K562 (cell line): ENCODE results near the gene BCAN. TPM values are rescaled to one million over a fixed set of nuclear protein-coding genes. Genes with fewer than 3 reads are reported as not detected.

Source experiments
- ARNT ChIP-seq, 2 experiments: fragments of 450-650 bp; IDR thresholded peaks; 2 replicates each; pipeline ENCODE4 v1.6.1; 2016; ENCODE audit warnings: mild to moderate bottlenecking in 1 of 2
- CGGBP1 ChIP-seq: fragments of 250-450 bp; sonication (Bioruptor Pico); IDR thresholded peaks from 2 replicates; pipeline ENCODE4 v1.9.0; 2021; ENCODE audit warnings: mild to moderate bottlenecking
- E4F1 ChIP-seq: fragments of 250-450 bp; sonication (Bioruptor Pico); IDR thresholded peaks from 2 replicates; pipeline ENCODE4 v1.5.0; 2021; ENCODE audit warnings: mild to moderate bottlenecking, borderline replicate concordance
- FIP1L1 ChIP-seq: fragments of 200-400 bp; formaldehyde crosslinking; IDR thresholded peaks from 2 replicates; pipeline ENCODE4 v1.6.1; 2018; ENCODE audit warnings: mild to moderate bottlenecking, low read depth, low read length; ENCODE audit not compliant: poor library complexity, severe bottlenecking
- GTF3C2 ChIP-seq: IDR thresholded peaks from 3 replicates; pipeline ENCODE4 v1.6.1; 2011; ENCODE audit warnings: borderline replicate concordance, mild to moderate bottlenecking, moderate library complexity; ENCODE audit not compliant: insufficient read length; ENCODE audit errors: extremely low read depth
- HOMEZ ChIP-seq: fragments of 250-450 bp; sonication (Bioruptor Pico); IDR thresholded peaks from 2 replicates; pipeline ENCODE4 v1.4.0; 2020; ENCODE audit warnings: mild to moderate bottlenecking, moderate library complexity
- NCOA2 ChIP-seq, 2 experiments: fragments of 450-650 bp; IDR thresholded peaks; 2 replicates each; pipeline ENCODE4 v1.6.1; 2018; ENCODE audit warnings: mild to moderate bottlenecking in 2 of 2, moderate library complexity in 1 of 2; ENCODE audit not compliant: partially characterized antibody in 2 of 2
- NONO ChIP-seq, 2 experiments: fragments of 200-400 bp in 1 of 2; fragments of 450-650 bp in 1 of 2; formaldehyde crosslinking in 1 of 2; IDR thresholded peaks; 2 replicates each; pipeline ENCODE4 v1.6.1; 2017; ENCODE audit warnings: low read depth in 2 of 2, mild to moderate bottlenecking in 2 of 2, moderate library complexity in 2 of 2, low read length in 1 of 2
- PHB ChIP-seq: fragments of 250-450 bp; sonication (Bioruptor Pico); IDR thresholded peaks from 2 replicates; pipeline ENCODE4 v1.5.0; 2021
- RB1 ChIP-seq: fragments of 450-650 bp; IDR thresholded peaks from 2 replicates; pipeline ENCODE4 v1.6.1; 2017; ENCODE audit warnings: low read depth, mild to moderate bottlenecking
- SMAD1 ChIP-seq: fragments of 150-350 bp; IDR thresholded peaks from 2 replicates; pipeline ENCODE4 v1.6.1; 2014; ENCODE audit warnings: low read length, low read depth; ENCODE audit not compliant: partially characterized antibody
- USF2 ChIP-seq: sonication (generic); formaldehyde crosslinking; IDR thresholded peaks from 2 replicates; pipeline ENCODE4 v1.5.0; 2020; ENCODE audit warnings: missing genetic modification reagents
- XRCC3 ChIP-seq: fragments of 450-650 bp; IDR thresholded peaks from 2 replicates; pipeline ENCODE4 v1.6.1; 2017; ENCODE audit warnings: mild to moderate bottlenecking, moderate library complexity
- ZBTB5 ChIP-seq: fragments of 450-650 bp; IDR thresholded peaks from 2 replicates; pipeline ENCODE4 v1.6.1; 2017; ENCODE audit warnings: antibody characterized with exemption
- ZFPM2 ChIP-seq: fragments of 250-450 bp; sonication (Bioruptor Pico); IDR thresholded peaks from 2 replicates; pipeline ENCODE4 v1.5.1; 2022; ENCODE audit warnings: mild to moderate bottlenecking
- ZNF717 ChIP-seq: fragments of 250-450 bp; sonication (Bioruptor Pico); IDR thresholded peaks from 2 replicates; pipeline ENCODE4 v1.5.0; 2021
- polyA plus RNA-seq, 8 experiments: library from polyadenylated mRNA; depleted of rRNA in 4 of 8; stranded (reverse) in 5 of 8; unstranded in 3 of 8; fragments of >200 nt; fragmentation: Nextera tagmentation in 2 of 8; fragmentation: Illumina TruSeq in 1 of 8; extraction: Ambion mirVana in 2 of 8; extraction: Trizol in 1 of 8; gene quantifications; 2 replicates each; pipeline versions ENCODE4 v1.2.1 to v1.2.3, GENCODE V29; 2011 to 2014; ENCODE audit warnings: inconsistent platforms in 1 of 8, missing spikeins in 1 of 8
- total RNA-seq, 7 experiments: library from RNA; depleted of rRNA in 6 of 7; stranded (reverse); fragments of >200 nt in 6 of 7; fragmentation: Illumina TruSeq in 2 of 7; extraction: Trizol in 2 of 7; gene quantifications; 2 replicates each; pipeline versions ENCODE4 v1.2.1 to v1.2.3, GENCODE V29; 2011 to 2021; ENCODE audit warnings: low replicate concordance in 1 of 7

The BCAN gene
- total and polyA plus RNA-seq, 9 of the 15 experiments (the other 6 are each of a cell fraction or from before 2014, with no cell fraction given), result 0.04 to 0.33 (median 0.14) TPM; not detected in 5

GRCh38 chr1:156659988-156660751 is 18.3 kb downstream of the BCAN start (continued):
- TF ChIP-seq HOMEZ (CRISPR knock-in tag), result no peak
- TF ChIP-seq NCOA2 (IDR thresholded peaks at IDR 0.05; ENCODE audit: partially characterized antibody in 2 of 2), result no peak
- peak; percentile 96 for TF ChIP-seq RB1
- TF ChIP-seq XRCC3, result no peak
- TF ChIP-seq GTF3C2, result no peak
- TF ChIP-seq USF2 (CRISPR knock-in tag), result no peak
- 0 out of 2 replicates have a peak, but pooled peaks have one; percentile 61 for TF ChIP-seq ZFPM2
- 0 out of 2 replicates have a peak, but pooled peaks have one; percentile 70 for TF ChIP-seq PHB (CRISPR knock-in tag)
- TF ChIP-seq CGGBP1 (CRISPR knock-in tag), result 0 out of 2 replicates have a peak, but pooled peaks have one; percentile 53
- TF ChIP-seq ZNF717, result peak; percentile 88; the same call in 1 of the 2 replicates
- peak in 1 of 2 experiments; percentile 53; a peak in 1 of 4 replicates for TF ChIP-seq NONO (IDR thresholded peaks at IDR 0.05; ENCODE audit: low read depth in 2 of 2, low read length in 1 of 2)
- peak; percentile 73 for TF ChIP-seq SMAD1
- no peak for TF ChIP-seq E4F1 (CRISPR knock-in tag)
- TF ChIP-seq ARNT (IDR thresholded peaks at IDR 0.05), result peak in 1 of 2 experiments; percentile 85; a peak in 1 of 4 replicates
- peak; percentile 93 for TF ChIP-seq FIP1L1
- TF ChIP-seq ZBTB5, result no peak
